MM.1S (cell line): ENCODE data around the gene MARCHF10.

Source experiments
- DNase-seq: peaks from one replicate; pipeline ENCODE4 v3.0.0-alpha.2; 2015
- H2AFZ ChIP-seq: fragments of 300-600 bp; sonication (generic); 2 replicates; pipeline ENCODE4 v1.6.0; 2016; ENCODE audit warnings: antibody characterized with exemption, low read length
- H3F3A ChIP-seq: fragments of 300-600 bp; sonication (generic); 2 replicates; pipeline ENCODE4 v1.6.1; 2016; ENCODE audit warnings: mild to moderate bottlenecking, antibody characterized with exemption, low read length, moderate library complexity, mixed read lengths; ENCODE audit not compliant: insufficient read depth
- H3K27ac ChIP-seq: fragments of 300-600 bp; sonication (generic); 2 replicates; pipeline ENCODE4 v1.5.1; 2016; ENCODE audit warnings: mild to moderate bottlenecking, low read length
- H3K27me3 ChIP-seq: fragments of 300-600 bp; sonication (generic); replicated peaks from 2 replicates; pipeline ENCODE4 v1.6.0; 2016; ENCODE audit warnings: low read length; ENCODE audit not compliant: insufficient read depth
- H3K36me3 ChIP-seq: fragments of 300-600 bp; sonication (generic); replicated peaks from 2 replicates; pipeline ENCODE4 v1.6.1; 2016; ENCODE audit warnings: mild to moderate bottlenecking, low read length, mixed read lengths; ENCODE audit not compliant: insufficient read depth
- H3K4me1 ChIP-seq: fragments of 300-600 bp; sonication (generic); 2 replicates; pipeline ENCODE4 v1.6.1; 2016; ENCODE audit warnings: low read length, mixed read lengths
- H3K4me2 ChIP-seq: fragments of 300-600 bp; sonication (generic); 2 replicates; pipeline ENCODE4 v1.6.0; 2016; ENCODE audit warnings: low read depth, low read length
- H3K4me3 ChIP-seq: fragments of 300-600 bp; sonication (generic); 2 replicates; pipeline ENCODE4 v1.5.1; 2016; ENCODE audit warnings: low read length, mixed read lengths
- H3K79me2 ChIP-seq: fragments of 300-600 bp; sonication (generic); 2 replicates; pipeline ENCODE4 v1.6.1; 2016; ENCODE audit warnings: mixed run types, low read length, mixed read lengths
- H3K9ac ChIP-seq: fragments of 300-600 bp; sonication (generic); 2 replicates; pipeline ENCODE4 v1.6.1; 2016; ENCODE audit warnings: low read length, mixed read lengths
- H3K9me2 ChIP-seq: fragments of 300-600 bp; sonication (generic); replicated peaks from 2 replicates; pipeline ENCODE4 v1.6.1; 2016; ENCODE audit warnings: mild to moderate bottlenecking, low read length, mixed read lengths; ENCODE audit not compliant: insufficient read depth
- H3K9me3 ChIP-seq: fragments of 300-600 bp; sonication (generic); replicated peaks from 2 replicates; pipeline ENCODE4 v1.6.1; 2016; ENCODE audit warnings: mild to moderate bottlenecking, low read length, mixed read lengths; ENCODE audit not compliant: insufficient read depth
- H4K20me1 ChIP-seq: fragments of 300-600 bp; sonication (generic); 2 replicates; pipeline ENCODE4 v1.6.1; 2016; ENCODE audit warnings: mild to moderate bottlenecking, low read length, moderate library complexity, mixed read lengths; ENCODE audit not compliant: insufficient read depth
- CTCF ChIP-seq: fragments of 300-600 bp; sonication (generic); IDR thresholded peaks from 2 replicates; pipeline ENCODE4 v1.5.1; 2016; ENCODE audit warnings: antibody characterized with exemption, low read length, mixed read lengths
- EZH2 ChIP-seq: fragments of 300-600 bp; sonication (generic); optimal IDR thresholded peaks from 2 replicates; pipeline ENCODE3; 2017; ENCODE audit warnings: low read depth, mild to moderate bottlenecking, antibody characterized with exemption, low read length, mixed read lengths
- EZH2phosphoT487 ChIP-seq: fragments of 300-600 bp; sonication (generic); IDR thresholded peaks from 2 replicates; pipeline ENCODE4 v1.6.1; 2018; ENCODE audit warnings: antibody characterized with exemption, low read length

MARCHF10 gene

DNA sequence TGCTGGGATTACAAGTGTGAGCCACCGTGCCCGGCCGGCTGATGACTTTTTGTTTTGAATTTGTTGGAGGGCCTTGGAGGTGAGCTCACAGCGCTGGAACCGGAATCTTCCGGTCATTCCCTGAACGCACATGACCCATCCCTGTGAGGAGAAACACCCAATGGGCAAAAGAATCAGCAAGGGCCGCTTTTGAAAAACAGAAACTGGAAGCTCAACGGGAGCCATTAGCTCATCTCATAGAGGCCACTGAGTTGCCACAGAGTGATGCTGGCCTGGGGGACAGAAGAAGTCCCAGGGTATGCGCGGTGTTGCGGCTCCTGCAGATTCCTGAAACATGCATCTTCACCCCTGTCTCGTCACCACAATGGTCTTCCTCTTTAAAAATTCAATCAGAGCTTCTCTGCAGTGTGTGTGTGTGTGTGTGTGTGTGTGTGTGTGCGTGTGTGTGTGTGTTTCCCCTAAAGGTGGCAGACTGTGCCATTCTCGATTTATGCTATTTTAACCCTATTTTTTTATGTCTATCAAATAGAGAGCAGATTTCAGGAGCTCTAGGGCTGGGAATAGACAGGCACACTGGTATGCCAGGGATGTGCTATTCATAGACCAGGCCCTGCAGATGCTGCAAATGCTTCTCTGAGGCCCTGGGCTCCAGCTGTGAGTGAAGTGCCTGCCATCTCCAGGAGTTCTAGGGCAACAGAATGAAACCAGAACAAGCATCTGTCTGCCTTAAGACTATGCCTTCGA lies 68.3 kb downstream of the MARCHF10 start:
- Histone ChIP-seq H4K20me1 (no peaks in the 10 kb centered on the region), H3K4me3 (no peak overlapping the region), H3K9me3 (no peaks in the 10 kb centered on the region), H3K4me2 (no peak overlapping the region), H3K36me3 (no peaks in the 10 kb centered on the region), H3K79me2 (no peaks in the 10 kb centered on the region), H3K27me3 (no peaks in the 10 kb centered on the region), H3F3A (no peaks in the 10 kb centered on the region), H3K4me1 (no peaks in the 10 kb centered on the region), H3K9ac (no peak overlapping the region), H2AFZ (no peak overlapping the region), H3K9me2 (no peaks in the 10 kb centered on the region), H3K27ac (no peak overlapping the region)
- TF ChIP-seq EZH2 (no peak), EZH2phosphoT487 (no peak), CTCF (no peak)
- no peak for DNase-seq

GRCh38 chr17:62738281-62738680 lies 69.8 kb downstream of the MARCHF10 start:
- H3K4me1 ChIP-seq, result no peaks in the 10 kb centered on the region

DNA sequence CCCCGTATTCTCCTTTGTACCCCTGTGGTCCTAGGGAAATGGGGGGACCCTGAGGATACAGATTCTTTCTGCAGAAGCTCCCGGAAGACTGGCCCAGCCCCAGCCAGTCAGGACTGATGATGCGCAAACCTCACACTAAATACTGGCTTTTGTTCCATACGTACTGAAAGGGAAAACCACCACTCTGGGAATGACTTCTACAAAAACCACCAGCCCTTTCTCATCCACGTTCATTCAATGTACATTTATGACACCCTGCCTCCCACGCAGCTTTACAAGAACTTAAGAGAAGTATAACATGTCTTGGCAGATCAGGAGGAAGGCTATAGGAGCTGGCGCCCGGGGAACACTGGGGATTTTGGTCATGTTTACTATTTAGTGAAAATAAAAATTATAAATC lies 70.6 kb downstream of the MARCHF10 start:
- H3K4me3 ChIP-seq, result no peak overlapping the region
- no peaks in the 10 kb centered on the region for H3F3A ChIP-seq
- no peaks in the 10 kb centered on the region for H3K9me3 ChIP-seq
- DNase-seq, result no peak
- H4K20me1 ChIP-seq, result no peaks in the 10 kb centered on the region
- H3K79me2 ChIP-seq, result no peaks in the 10 kb centered on the region
- no peak for TF ChIP-seq CTCF
- no peak for TF ChIP-seq EZH2
- TF ChIP-seq EZH2phosphoT487, result no peak
- no peak overlapping the region for H3K4me2 ChIP-seq
- no peak overlapping the region for H2AFZ ChIP-seq
- H3K27me3 ChIP-seq, result no peaks in the 10 kb centered on the region
- H3K36me3 ChIP-seq, result no peaks in the 10 kb centered on the region
- H3K27ac ChIP-seq, result no peak overlapping the region
- H3K9ac ChIP-seq, result no peak overlapping the region
- no peaks in the 10 kb centered on the region for H3K4me1 ChIP-seq
- H3K9me2 ChIP-seq, result no peaks in the 10 kb centered on the region

More at GRCh38 chr17:62738281-62738680, 69.8 kb downstream of the MARCHF10 start:
- Histone ChIP-seq H3K27ac (no peak overlapping the region), H4K20me1 (no peaks in the 10 kb centered on the region), H2AFZ (no peak overlapping the region), H3K9ac (no peak overlapping the region), H3K4me3 (no peak overlapping the region), H3F3A (no peaks in the 10 kb centered on the region), H3K27me3 (no peaks in the 10 kb centered on the region), H3K79me2 (no peaks in the 10 kb centered on the region), H3K36me3 (no peaks in the 10 kb centered on the region), H3K4me2 (no peak overlapping the region), H3K9me3 (no peaks in the 10 kb centered on the region), H3K9me2 (no peaks in the 10 kb centered on the region)
- TF ChIP-seq CTCF (no peak), EZH2phosphoT487 (no peak), EZH2 (no peak)
- no peak for DNase-seq
